Measurements from ENCODE around the gene MICU1. TPM values are rescaled to one million over a fixed set of nuclear protein-coding genes. Genes with fewer than 3 reads are reported as not detected.

The MICU1 gene
- total and polyA plus RNA-seq, 10 of the 15 experiments (the other 5 are each of a cell fraction or from before 2014, with no cell fraction given) = 18.2 to 36.4 (median 22.2) TPM

DNA sequence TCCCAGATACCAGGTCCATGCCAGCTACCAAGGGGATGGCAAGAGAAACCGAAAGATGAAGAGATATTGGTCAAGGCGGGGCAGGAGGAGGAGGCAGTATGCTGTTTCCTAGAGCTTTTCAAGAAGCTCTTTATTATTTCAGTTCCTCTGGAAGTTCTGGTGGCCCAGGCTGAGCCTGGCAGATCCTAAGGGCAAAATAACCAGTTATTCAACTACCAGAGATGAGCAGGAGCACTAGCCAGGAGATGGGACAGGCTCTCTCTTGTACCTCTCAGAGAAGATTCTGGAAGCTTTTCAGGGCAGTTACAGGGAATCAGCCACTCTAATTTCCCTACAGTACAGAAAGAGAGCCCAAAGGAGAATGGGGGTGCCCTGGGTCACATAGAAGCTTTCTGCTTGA is 276.4 kb downstream of the MICU1 start:
- Histone ChIP-seq H4K20me1 (ENCODE audit: control insufficient read depth, insufficient read depth) (no peaks in the 10 kb centered on the region), H3K4me1 (ENCODE audit: control insufficient read depth, insufficient read depth, low read length) (peaks cover 15% of the 10 kb centered on the region), H3K79me2 (ENCODE audit: control insufficient read depth, insufficient read depth, low read length) (peaks cover 27% of the 10 kb centered on the region), H2AFZ (ENCODE audit: control insufficient read depth, low read depth, low read length) (no peak overlapping the region), H3K4me3 (no peak overlapping the region), H3K27me3 (replicated peaks in 1 of 2; ENCODE audit: control insufficient read depth in 2 of 2, insufficient read depth in 2 of 2, low read length in 1 of 2) (no peaks in the 10 kb centered on the region), H3K9me3 (replicated peaks; ENCODE audit: control insufficient read depth, insufficient read depth, low read length) (no peaks in the 10 kb centered on the region), H3K27ac (ENCODE audit: control insufficient read depth, insufficient read depth) (peak overlapping the region; percentile 20; the same call in 1 of the 2 replicates), H3K36me3 (ENCODE audit: control insufficient read depth in 2 of 2, insufficient read depth in 2 of 2, low read length in 1 of 2) (peaks cover 8 to 10% of the 10 kb centered on the region in 2 experiments; a peak in 3 of 4 replicates), H3K4me2 (ENCODE audit: control insufficient read depth, insufficient read depth) (no peak overlapping the region), H3K9ac (ENCODE audit: control insufficient read depth, insufficient read depth, low read length) (no peak overlapping the region)
- in situ Hi-C loops (cut with MboI) (no loop called here), intact Hi-C loops (cut with micrococcal nuclease; ENCODE audit: unreplicated experiment) (no loop called here)
- ATAC-seq = no peak
- TF ChIP-seq, protein P1, sequence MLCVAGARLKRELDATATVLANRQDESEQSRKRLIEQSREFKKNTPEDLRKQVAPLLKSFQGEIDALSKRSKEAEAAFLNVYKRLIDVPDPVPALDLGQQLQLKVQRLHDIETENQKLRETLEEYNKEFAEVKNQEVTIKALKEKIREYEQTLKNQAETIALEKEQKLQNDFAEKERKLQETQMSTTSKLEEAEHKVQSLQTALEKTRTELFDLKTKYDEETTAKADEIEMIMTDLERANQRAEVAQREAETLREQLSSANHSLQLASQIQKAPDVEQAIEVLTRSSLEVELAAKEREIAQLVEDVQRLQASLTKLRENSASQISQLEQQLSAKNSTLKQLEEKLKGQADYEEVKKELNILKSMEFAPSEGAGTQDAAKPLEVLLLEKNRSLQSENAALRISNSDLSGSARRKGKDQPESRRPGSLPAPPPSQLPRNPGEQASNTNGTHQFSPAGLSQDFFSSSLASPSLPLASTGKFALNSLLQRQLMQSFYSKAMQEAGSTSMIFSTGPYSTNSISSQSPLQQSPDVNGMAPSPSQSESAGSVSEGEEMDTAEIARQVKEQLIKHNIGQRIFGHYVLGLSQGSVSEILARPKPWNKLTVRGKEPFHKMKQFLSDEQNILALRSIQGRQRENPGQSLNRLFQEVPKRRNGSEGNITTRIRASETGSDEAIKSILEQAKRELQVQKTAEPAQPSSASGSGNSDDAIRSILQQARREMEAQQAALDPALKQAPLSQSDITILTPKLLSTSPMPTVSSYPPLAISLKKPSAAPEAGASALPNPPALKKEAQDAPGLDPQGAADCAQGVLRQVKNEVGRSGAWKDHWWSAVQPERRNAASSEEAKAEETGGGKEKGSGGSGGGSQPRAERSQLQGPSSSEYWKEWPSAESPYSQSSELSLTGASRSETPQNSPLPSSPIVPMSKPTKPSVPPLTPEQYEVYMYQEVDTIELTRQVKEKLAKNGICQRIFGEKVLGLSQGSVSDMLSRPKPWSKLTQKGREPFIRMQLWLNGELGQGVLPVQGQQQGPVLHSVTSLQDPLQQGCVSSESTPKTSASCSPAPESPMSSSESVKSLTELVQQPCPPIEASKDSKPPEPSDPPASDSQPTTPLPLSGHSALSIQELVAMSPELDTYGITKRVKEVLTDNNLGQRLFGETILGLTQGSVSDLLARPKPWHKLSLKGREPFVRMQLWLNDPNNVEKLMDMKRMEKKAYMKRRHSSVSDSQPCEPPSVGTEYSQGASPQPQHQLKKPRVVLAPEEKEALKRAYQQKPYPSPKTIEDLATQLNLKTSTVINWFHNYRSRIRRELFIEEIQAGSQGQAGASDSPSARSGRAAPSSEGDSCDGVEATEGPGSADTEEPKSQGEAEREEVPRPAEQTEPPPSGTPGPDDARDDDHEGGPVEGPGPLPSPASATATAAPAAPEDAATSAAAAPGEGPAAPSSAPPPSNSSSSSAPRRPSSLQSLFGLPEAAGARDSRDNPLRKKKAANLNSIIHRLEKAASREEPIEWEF (IDR thresholded peaks at IDR 0.05; ENCODE audit: insufficient replicate concordance, low read depth, low read length) = no peak
- TF ChIP-seq TCF12 (IDR thresholded peaks at IDR 0.05; ENCODE audit: low read depth, low read length) = no peak
- WGBS (ENCODE audit: insufficient coverage, insufficient replicate concordance, low lambda C conversion rate, missing lambda C conversion rate) = 79% methylated on average over 2 of the region's 2 CpGs
- no peak for FAIRE-seq
- no peak for DNase-seq (ENCODE audit: low read depth, low spot score)
- ChIA-PET RAD21 (ENCODE audit: unreplicated experiment) (interaction anchor here (1.5 kb wide), 1 partner anchor 14 kb away, joined by 4 read pairs; no protein-coding TSS in a partner anchor), CTCF (interaction anchor here (0.8 to 2.9 kb wide), 6 partner anchors 10 to 453 kb away, joined by 3 to 15 read pairs (median 4); no protein-coding TSS in a partner anchor), SMC1A (ENCODE audit: uncharacterized antibody, unreplicated experiment) (interaction anchor here (0.6 to 1.1 kb wide), 3 partner anchors 18 to 763 kb away, joined by 3 read pairs; no protein-coding TSS in a partner anchor), POLR2A (no interaction called here)
- no TSS peak for BruUV-seq (replicated peaks)

All from GM12878 (cell line).